OCI-LY3 (cell line): ENCODE measurements around the gene SQSTM1.

Source experiments
- EZH2phosphoT487 ChIP-seq: fragments of 200-600 bp; shearing (Covaris generic); IDR thresholded peaks from 2 replicates; pipeline ENCODE4 v1.6.1; 2018; ENCODE audit warnings: antibody characterized with exemption, mixed run types, low read depth
- TF ChIP-seq, protein P1 (sequence below): fragments of 200-600, 300-600 bp; sonication (generic); IDR thresholded peaks from 2 replicates; pipeline ENCODE4 v1.5.1; 2014; ENCODE audit warnings: antibody characterized with exemption, low read length, low read depth

DNA sequence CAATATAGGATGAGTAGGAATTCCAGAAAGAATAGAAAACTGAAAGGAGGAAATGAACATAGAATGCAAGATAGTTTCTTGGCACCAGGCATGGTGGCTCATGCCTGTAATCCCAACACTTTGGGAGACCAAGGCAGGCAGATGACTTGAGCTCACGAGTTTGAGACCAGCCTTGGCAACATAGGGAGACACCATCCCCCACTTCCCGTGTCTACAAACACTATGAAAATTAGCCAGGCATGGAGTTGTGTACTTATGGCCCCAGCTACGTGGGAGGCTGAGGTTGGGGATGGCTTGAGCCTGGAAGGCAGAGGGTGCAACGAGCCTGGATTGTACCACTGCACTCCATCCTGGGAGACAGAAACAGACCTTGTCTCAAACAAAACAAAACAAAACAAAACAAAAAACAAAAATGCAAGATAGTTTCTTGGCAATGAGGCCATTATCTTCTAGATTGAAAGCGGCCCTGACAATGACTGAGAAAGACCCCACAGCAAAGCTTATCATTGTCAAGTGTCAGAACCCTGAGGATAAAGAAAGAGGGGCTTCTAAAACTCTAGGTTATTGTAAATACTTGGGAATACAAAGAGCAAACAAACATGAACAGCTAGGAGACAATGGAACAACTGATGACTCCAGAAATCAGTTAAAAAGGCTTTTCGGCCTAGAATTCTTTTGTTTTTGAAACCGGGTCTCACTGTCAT lies 9.2 kb downstream of the SQSTM1 start:
- no peak for TF ChIP-seq EZH2phosphoT487
- TF ChIP-seq, protein P1, sequence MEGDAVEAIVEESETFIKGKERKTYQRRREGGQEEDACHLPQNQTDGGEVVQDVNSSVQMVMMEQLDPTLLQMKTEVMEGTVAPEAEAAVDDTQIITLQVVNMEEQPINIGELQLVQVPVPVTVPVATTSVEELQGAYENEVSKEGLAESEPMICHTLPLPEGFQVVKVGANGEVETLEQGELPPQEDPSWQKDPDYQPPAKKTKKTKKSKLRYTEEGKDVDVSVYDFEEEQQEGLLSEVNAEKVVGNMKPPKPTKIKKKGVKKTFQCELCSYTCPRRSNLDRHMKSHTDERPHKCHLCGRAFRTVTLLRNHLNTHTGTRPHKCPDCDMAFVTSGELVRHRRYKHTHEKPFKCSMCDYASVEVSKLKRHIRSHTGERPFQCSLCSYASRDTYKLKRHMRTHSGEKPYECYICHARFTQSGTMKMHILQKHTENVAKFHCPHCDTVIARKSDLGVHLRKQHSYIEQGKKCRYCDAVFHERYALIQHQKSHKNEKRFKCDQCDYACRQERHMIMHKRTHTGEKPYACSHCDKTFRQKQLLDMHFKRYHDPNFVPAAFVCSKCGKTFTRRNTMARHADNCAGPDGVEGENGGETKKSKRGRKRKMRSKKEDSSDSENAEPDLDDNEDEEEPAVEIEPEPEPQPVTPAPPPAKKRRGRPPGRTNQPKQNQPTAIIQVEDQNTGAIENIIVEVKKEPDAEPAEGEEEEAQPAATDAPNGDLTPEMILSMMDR, result no peak
